Measurements from ENCODE around the gene NPAS1.
A peak's percentile ranks its signal among the peaks of the same experiment; 100 is the strongest.

NPAS1 gene

DNA sequence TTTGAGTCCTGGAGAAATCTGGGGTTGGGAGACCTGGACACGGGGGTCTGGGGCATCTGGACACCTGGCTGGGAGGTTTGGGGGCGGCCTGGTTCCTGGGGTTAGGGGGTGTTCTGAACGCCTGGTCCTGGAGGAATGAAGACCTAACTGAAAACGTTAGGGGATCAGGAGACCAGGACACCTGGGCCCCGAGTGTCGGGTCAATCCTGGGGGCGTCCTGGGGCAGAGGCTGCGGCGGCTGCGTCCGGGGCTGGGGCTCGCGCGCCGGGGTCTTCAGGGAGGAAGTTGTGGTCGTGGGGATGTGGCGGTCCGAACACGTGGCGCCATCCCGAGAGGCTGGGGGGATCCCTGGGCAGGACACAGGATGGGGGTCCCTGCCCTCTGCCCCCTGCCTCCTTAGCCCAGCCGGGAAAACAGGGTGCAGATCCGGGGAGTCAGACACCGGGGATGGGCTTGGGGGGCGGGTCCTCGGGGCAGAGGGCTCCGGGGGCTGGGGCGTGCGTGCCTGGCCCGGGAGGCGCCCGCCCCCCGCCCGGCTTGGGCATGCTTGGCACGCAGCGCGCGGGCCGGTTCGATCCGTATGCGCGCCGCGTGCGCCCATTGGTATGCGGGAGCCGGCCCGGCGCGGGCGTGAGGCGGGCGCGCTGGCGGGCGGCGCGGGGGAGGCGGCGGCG, 632 bp downstream of the NPAS1 start:
- TF ChIP-seq FOXK2 (IDR thresholded peaks at IDR 0.05) (no peak), L3MBTL2 (conservative IDR thresholded peaks at IDR 0.05) (peak; percentile 24; the same call in 1 of the 2 replicates)
- ChIA-PET CTCF (interaction anchor here (0.7 kb wide), 1 partner anchor 190 kb away, joined by 3 read pairs; no protein-coding TSS in a partner anchor), POLR2A (interaction anchor here (0.6 to 1.6 kb wide), 4 partner anchors 15 to 128 kb away, joined by 3 to 7 read pairs (median 4); partner anchors contain the start of gene ZC3H4)
- DNase-seq (ENCODE audit: extremely low spot score) = no peak

DNA sequence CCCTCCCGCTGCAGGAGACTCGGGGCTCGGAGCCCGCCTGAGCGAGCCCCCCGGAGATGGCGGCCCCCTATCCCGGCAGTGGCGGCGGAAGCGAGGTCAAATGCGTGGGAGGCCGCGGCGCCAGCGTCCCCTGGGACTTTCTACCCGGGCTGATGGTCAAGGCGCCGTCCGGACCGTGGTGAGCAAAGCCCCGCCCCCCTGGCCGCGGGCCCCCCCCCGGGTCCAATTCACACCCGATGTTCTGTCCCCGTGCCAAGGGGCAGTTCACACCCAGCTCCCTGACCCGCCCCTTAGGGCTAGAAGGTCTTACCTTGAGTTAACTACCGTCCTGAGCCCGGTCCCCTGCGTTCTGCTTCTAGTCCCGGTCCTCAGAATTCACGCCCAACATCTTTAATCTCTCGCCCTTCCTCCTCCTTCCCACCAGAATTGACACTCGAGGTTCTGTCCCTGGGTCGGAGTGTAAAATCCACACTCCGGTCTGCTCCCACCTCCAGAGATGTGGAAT, 1.4 kb downstream of the NPAS1 start:
- ChIA-PET CTCF (no interaction called here), POLR2A (no interaction called here)
- TF ChIP-seq PKNOX1 (IDR thresholded peaks at IDR 0.05) = no peak
- no peak for TF ChIP-seq ELF4 (IDR thresholded peaks at IDR 0.05)
- no peak for TF ChIP-seq SUZ12 (IDR thresholded peaks at IDR 0.05)
- TF ChIP-seq LEF1 (IDR thresholded peaks at IDR 0.05; ENCODE audit: borderline replicate concordance) = no peak
- DNase-seq (ENCODE audit: extremely low spot score) = no peak

- ChIA-PET POLR2A (no interaction called here), CTCF (no interaction called here)
- TF ChIP-seq FOXM1 (IDR thresholded peaks at IDR 0.05; ENCODE audit: borderline replicate concordance) (no peak), PKNOX1 (IDR thresholded peaks at IDR 0.05) (no peak), L3MBTL2 (conservative IDR thresholded peaks at IDR 0.05) (no peak), NFRKB (IDR thresholded peaks at IDR 0.05) (no peak), SUZ12 (IDR thresholded peaks at IDR 0.05) (no peak), BHLHE40 (IDR thresholded peaks at IDR 0.05; ENCODE audit: borderline replicate concordance) (no peak), HDGF (IDR thresholded peaks at IDR 0.05; ENCODE audit: borderline replicate concordance) (no peak), LEF1 (IDR thresholded peaks at IDR 0.05; ENCODE audit: borderline replicate concordance) (no peak), ARNT (IDR thresholded peaks at IDR 0.05) (no peak), SP1 (IDR thresholded peaks at IDR 0.05) (no peak), CTBP1 (IDR thresholded peaks at IDR 0.05; ENCODE audit: borderline replicate concordance) (no peak), TARDBP (IDR thresholded peaks at IDR 0.05) (no peak), ZNF384 (IDR thresholded peaks at IDR 0.05) (no peak), FOXK2 (IDR thresholded peaks at IDR 0.05) (no peak), ELF4 (IDR thresholded peaks at IDR 0.05) (no peak), FOXA1 (IDR thresholded peaks at IDR 0.05) (no peak)
- no peak for DNase-seq (ENCODE audit: extremely low spot score)
Observed at GRCh38 chr19:47021536-47022139, 2.0 kb downstream of the NPAS1 start.

DNA sequence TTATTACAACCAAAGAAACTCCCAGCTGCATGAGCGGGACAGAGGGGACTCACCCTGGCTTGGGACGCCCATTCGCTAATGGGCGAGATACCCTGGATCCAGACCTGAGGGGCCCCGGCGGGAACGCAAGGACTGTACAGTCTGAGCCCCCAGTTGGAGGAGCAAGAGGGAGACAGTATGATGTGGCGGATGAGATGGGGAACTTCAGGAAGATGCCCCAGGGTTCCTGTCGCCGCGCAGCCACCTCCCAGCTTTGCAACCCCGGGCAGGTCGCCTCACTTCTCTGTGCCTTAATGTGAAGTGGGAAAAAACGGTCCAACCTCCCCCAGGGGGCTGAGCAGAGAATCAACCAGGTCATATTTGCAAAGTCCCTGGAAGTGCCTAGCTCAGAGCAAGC, 2.5 kb downstream of the NPAS1 start:
- no peak for DNase-seq (ENCODE audit: extremely low spot score)
- ChIA-PET POLR2A (no interaction called here), CTCF (no interaction called here)
- TF ChIP-seq FOXA1 (IDR thresholded peaks at IDR 0.05) (no peak), TARDBP (IDR thresholded peaks at IDR 0.05) (no peak), CTBP1 (IDR thresholded peaks at IDR 0.05; ENCODE audit: borderline replicate concordance) (no peak), HDGF (IDR thresholded peaks at IDR 0.05; ENCODE audit: borderline replicate concordance) (no peak), L3MBTL2 (conservative IDR thresholded peaks at IDR 0.05) (no peak)

GRCh38 chr19:47022541-47023447, 3.2 kb downstream of the NPAS1 start:
- DNase-seq (ENCODE audit: extremely low spot score) = no peak
- POLR2A ChIA-PET = no interaction called here
- CTCF ChIA-PET = no interaction called here
- TF ChIP-seq ELF4 (IDR thresholded peaks at IDR 0.05) (no peak), ARNT (IDR thresholded peaks at IDR 0.05) (no peak), FOXA1 (IDR thresholded peaks at IDR 0.05) (no peak), BHLHE40 (IDR thresholded peaks at IDR 0.05; ENCODE audit: borderline replicate concordance) (no peak), PKNOX1 (IDR thresholded peaks at IDR 0.05) (no peak), SP1 (IDR thresholded peaks at IDR 0.05) (no peak), L3MBTL2 (conservative IDR thresholded peaks at IDR 0.05) (no peak), CTBP1 (IDR thresholded peaks at IDR 0.05; ENCODE audit: borderline replicate concordance) (no peak), ZNF384 (IDR thresholded peaks at IDR 0.05) (no peak), NFRKB (IDR thresholded peaks at IDR 0.05) (no peak), LEF1 (IDR thresholded peaks at IDR 0.05; ENCODE audit: borderline replicate concordance) (no peak), TARDBP (IDR thresholded peaks at IDR 0.05) (no peak), HDGF (IDR thresholded peaks at IDR 0.05; ENCODE audit: borderline replicate concordance) (no peak), FOXK2 (IDR thresholded peaks at IDR 0.05) (no peak), FOXM1 (IDR thresholded peaks at IDR 0.05; ENCODE audit: borderline replicate concordance) (no peak), SUZ12 (IDR thresholded peaks at IDR 0.05) (no peak)

DNA sequence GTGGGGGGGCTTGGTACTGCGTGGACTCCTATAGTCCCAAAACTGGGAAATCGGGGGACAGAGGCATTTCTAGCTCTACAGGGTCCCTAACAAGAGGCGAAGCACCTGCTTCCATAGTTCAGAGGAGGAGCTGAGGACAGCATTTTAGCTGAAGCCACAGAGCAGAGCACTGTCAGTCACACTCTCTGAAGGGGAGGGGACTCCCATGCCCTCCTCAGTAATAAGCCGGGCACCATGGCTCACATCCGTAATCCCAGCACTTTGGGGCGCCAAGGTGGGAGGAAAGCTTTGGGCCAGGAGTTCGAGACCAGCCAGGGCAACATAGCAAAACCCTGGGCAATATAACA, 3.8 kb downstream of the NPAS1 start:
- TF ChIP-seq SUZ12 (IDR thresholded peaks at IDR 0.05) (no peak), HDGF (IDR thresholded peaks at IDR 0.05; ENCODE audit: borderline replicate concordance) (no peak), ELF4 (IDR thresholded peaks at IDR 0.05) (no peak), CTBP1 (IDR thresholded peaks at IDR 0.05; ENCODE audit: borderline replicate concordance) (no peak), BHLHE40 (IDR thresholded peaks at IDR 0.05; ENCODE audit: borderline replicate concordance) (no peak), PKNOX1 (IDR thresholded peaks at IDR 0.05) (no peak), FOXM1 (IDR thresholded peaks at IDR 0.05; ENCODE audit: borderline replicate concordance) (no peak), TARDBP (IDR thresholded peaks at IDR 0.05) (no peak)
- no peak for DNase-seq (ENCODE audit: extremely low spot score)
- ChIA-PET CTCF (interaction anchor here (0.6 kb wide), 1 partner anchor 13 kb away, joined by 3 read pairs; no protein-coding TSS in a partner anchor), POLR2A (no interaction called here)
